K562 (cell line): ENCODE data around the gene MAP1S. TPM values are rescaled to one million over a fixed set of nuclear protein-coding genes. Genes with fewer than 3 reads are reported as not detected.

Experiments
- ATAC-seq: fragments of 200-7000 bp; cut with Tn5 transposase; 3 replicates; pipeline ENCODE4 v1.9.1; 2020; ENCODE audit warnings: moderate library complexity
- BruUV-seq: library from RNA; stranded (reverse); fragments of 400-500 nt; replicated peaks from 2 replicates; lab custom pipeline; 2021; lab: Mats Ljungman, UMichigan
- CTCF ChIA-PET: fragments of 300-600 bp; formaldehyde crosslinking; extraction: SDS; loops from one replicate; lab custom pipeline; 2021; ENCODE audit warnings: low intra/inter-chr PET ratio; lab: Yijun Ruan, JAX
- POLR2A ChIA-PET: fragments of 300-600, 350-650 bp; sonication (Branson Sonifier 250); formaldehyde crosslinking; extraction: SDS; loops from one replicate; lab custom pipeline; 2021; ENCODE audit warnings: antibody characterized with exemption, inconsistent platforms; lab: Yijun Ruan, JAX
- DNase-seq, 4 experiments: peaks; one replicate each; pipeline versions ENCODE4 v3.0.0 to v3.0.0-alpha.2; 2011 to 2018; ENCODE audit warnings: low spot score in 3 of 4, mixed read lengths in 3 of 4; ENCODE audit errors: extremely low read depth in 1 of 4
- FAIRE-seq: peaks from 2 replicates; lab custom pipeline; 2011; peaks lifted over from hg19 to GRCh38; lab: Jason Lieb, UNC
- H2AFZ ChIP-seq: 2 replicates; pipeline ENCODE4 v1.6.0; 2011; ENCODE audit warnings: low read depth, low read length, control low read depth, inconsistent platforms
- H3K27ac ChIP-seq: fragments of 200-600 bp; 3 replicates; pipeline ENCODE4 v1.8.0; 2011; ENCODE audit warnings: low read depth, mild to moderate bottlenecking, control low read depth, inconsistent platforms, low read length, moderate library complexity, mixed read lengths; ENCODE audit errors: extremely low read depth
- H3K27me3 ChIP-seq, 2 experiments: fragments of 300-600 bp in 1 of 2; 2 replicates in 1 of 2; 3 replicates in 1 of 2; pipeline versions ENCODE4 v1.6.0 to v1.8.0; 2011; ENCODE audit warnings: inconsistent platforms in 2 of 2, low read length in 2 of 2, mild to moderate bottlenecking in 1 of 2, mixed read lengths in 1 of 2, moderate library complexity in 1 of 2; ENCODE audit not compliant: control insufficient read depth in 2 of 2, insufficient read depth in 2 of 2
- H3K36me3 ChIP-seq: fragments of 300-600 bp; 3 replicates; pipeline ENCODE4 v1.8.0; 2011; ENCODE audit warnings: mild to moderate bottlenecking, low read length, inconsistent platforms; ENCODE audit not compliant: control insufficient read depth, insufficient read depth
- H3K4me1 ChIP-seq, 2 experiments: fragments of 200-600 bp in 1 of 2; replicated peaks in 1 of 2; 2 replicates in 1 of 2; 3 replicates in 1 of 2; pipeline versions ENCODE4 v1.5.1 to v1.8.0; 2011; ENCODE audit warnings: inconsistent platforms in 2 of 2, low read length in 2 of 2, mild to moderate bottlenecking in 1 of 2, mixed read lengths in 1 of 2, moderate library complexity in 1 of 2; ENCODE audit not compliant: control insufficient read depth in 2 of 2, insufficient read depth in 2 of 2
- H3K4me2 ChIP-seq: 2 replicates; pipeline ENCODE4 v1.6.1; 2011; ENCODE audit warnings: low read length, control low read depth, inconsistent platforms, mixed read lengths; ENCODE audit not compliant: insufficient read depth
- H3K4me3 ChIP-seq: fragments of 200-600 bp; sonication (generic), shearing (Covaris generic); 2 replicates; pipeline ENCODE4 v1.5.1; 2016; ENCODE audit warnings: control low read depth, inconsistent platforms
- H3K79me2 ChIP-seq: fragments of 200-600 bp; 3 replicates; pipeline ENCODE4 v1.8.0; 2011; ENCODE audit warnings: low read length, inconsistent platforms; ENCODE audit not compliant: control insufficient read depth, insufficient read depth
- H3K9ac ChIP-seq, 2 experiments: 2 replicates each; pipeline versions ENCODE4 v1.6.0 to v1.6.1; 2011; ENCODE audit warnings: low read depth in 2 of 2, low read length in 2 of 2, control low read depth in 1 of 2, inconsistent platforms in 1 of 2, mild to moderate bottlenecking in 1 of 2, mixed read lengths in 1 of 2; ENCODE audit not compliant: insufficient read depth in 1 of 2
- H3K9me1 ChIP-seq: one replicate; pipeline ENCODE4 v1.6.0; 2011; ENCODE audit warnings: inconsistent platforms, mild to moderate bottlenecking, low read length, moderate library complexity; ENCODE audit not compliant: control insufficient read depth, insufficient read depth
- H3K9me3 ChIP-seq: replicated peaks from 2 replicates; pipeline ENCODE4 v1.5.1; 2011; ENCODE audit warnings: low read depth, low read length, inconsistent platforms; ENCODE audit not compliant: control insufficient read depth, insufficient read depth
- H4K20me1 ChIP-seq: replicated peaks from 2 replicates; pipeline ENCODE4 v1.6.1; 2011; ENCODE audit warnings: low read length, inconsistent platforms, mixed read lengths; ENCODE audit not compliant: control insufficient read depth, insufficient read depth
- CBX8 ChIP-seq: fragments of 200-600 bp; sonication (generic); IDR thresholded peaks from 2 replicates; pipeline ENCODE4 v1.6.1; 2012; ENCODE audit warnings: borderline replicate concordance, mixed run types, low read depth, mild to moderate bottlenecking, moderate library complexity, mixed read lengths, low read length, control low read depth, inconsistent platforms; ENCODE audit not compliant: poor library complexity, severe bottlenecking; ENCODE audit errors: extremely low read depth
- ZFP30 ChIP-seq: fragments of 250-450 bp; sonication (Bioruptor Pico); IDR thresholded peaks from 2 replicates; pipeline ENCODE4 v1.8.0; 2022; ENCODE audit warnings: moderate library complexity, mild to moderate bottlenecking, inconsistent platforms, borderline replicate concordance
- WGBS: fragments of 100-300 bp; shearing (Covaris generic); methylation state at CpG from one replicate; pipeline ENCODE4 v1.1.6; 2016; ENCODE audit warnings: low coverage, mixed read lengths; ENCODE audit not compliant: insufficient coverage; ENCODE audit errors: missing lambda C conversion rate; 5-methylcytosine and 5-hydroxymethylcytosine counted together
- in situ Hi-C: fragments of 300-500 bp; cut with MboI; formaldehyde crosslinking; loops from 4 replicates; pipeline ENCODE4 v1.15.0; 2018; ENCODE audit warnings: inconsistent platforms, mixed read lengths
- intact Hi-C: fragments of 100-400 bp; cut with micrococcal nuclease; formaldehyde crosslinking; loops from 2 replicates; pipeline ENCODE4 v1.14.2; 2022
- polyA plus RNA-seq, 8 experiments: library from polyadenylated mRNA; depleted of rRNA in 4 of 8; stranded (reverse) in 5 of 8; unstranded in 3 of 8; fragments of >200 nt; fragmentation: Nextera tagmentation in 2 of 8; fragmentation: Illumina TruSeq in 1 of 8; extraction: Ambion mirVana in 2 of 8; extraction: Trizol in 1 of 8; gene quantifications; 2 replicates each; pipeline versions ENCODE4 v1.2.1 to v1.2.3, GENCODE V29; 2011 to 2014; ENCODE audit warnings: inconsistent platforms in 1 of 8, missing spikeins in 1 of 8
- total RNA-seq, 7 experiments: library from RNA; depleted of rRNA in 6 of 7; stranded (reverse); fragments of >200 nt in 6 of 7; fragmentation: Illumina TruSeq in 2 of 7; extraction: Trizol in 2 of 7; gene quantifications; 2 replicates each; pipeline versions ENCODE4 v1.2.1 to v1.2.3, GENCODE V29; 2011 to 2021; ENCODE audit warnings: low replicate concordance in 1 of 7
- TF ChIP-seq, protein P1 (sequence below): fragments of 200-800 bp; sonication (Bioruptor generic); IDR thresholded peaks from 2 replicates; pipeline ENCODE4 v1.6.1; 2017; ENCODE audit warnings: missing genetic modification characterization, missing compliant biosample characterization

The MAP1S gene
- total and polyA plus RNA-seq, 9 of the 15 experiments (the other 6 are each of a cell fraction or from before 2014, with no cell fraction given), result 2.0 to 81.0 (median 9.5) TPM

DNA sequence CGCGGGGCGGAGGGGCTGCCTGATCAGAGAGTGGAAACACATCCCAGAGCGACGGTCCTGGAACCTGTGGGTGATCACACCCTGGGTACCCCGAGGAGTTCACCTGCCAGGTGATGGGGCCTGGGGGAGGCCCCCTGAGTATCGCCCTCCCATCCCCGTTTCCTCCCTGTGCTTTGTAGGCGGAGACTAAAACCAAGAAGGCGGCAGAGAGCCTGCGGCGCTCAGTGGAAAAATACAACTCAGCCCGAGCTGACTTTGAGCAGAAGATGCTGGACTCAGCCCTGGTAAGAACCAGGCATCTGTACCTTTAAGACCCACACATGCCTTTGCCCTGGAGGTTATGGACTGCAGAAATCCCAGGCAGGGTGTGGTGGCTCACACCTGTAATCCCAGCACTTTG is 51.3 kb downstream of the MAP1S start:
- no peak for ATAC-seq
- FAIRE-seq, result no peak
- BruUV-seq, result no TSS peak
- POLR2A ChIA-PET, result no interaction called here
- in situ Hi-C loops, result no loop called here
- no peaks in the 10 kb centered on the region for H3K79me2 ChIP-seq
- no peak overlapping the region for H3K4me3 ChIP-seq
- peaks cover 5% of the 10 kb centered on the region for H3K9me1 ChIP-seq
- peaks cover 71% of the 10 kb centered on the region; the same call in 2 of the 3 replicates for H3K36me3 ChIP-seq
- peaks cover 2 to 10% of the 10 kb centered on the region in 2 experiments; a peak in 3 of 5 replicates for H3K4me1 ChIP-seq
- intact Hi-C loops, result no loop called here
- no peaks in the 10 kb centered on the region for H3K27me3 ChIP-seq
- CTCF ChIA-PET, result no interaction called here
- WGBS, result 97% methylated on average over 11 of the region's 13 CpGs
- TF ChIP-seq, protein P1, sequence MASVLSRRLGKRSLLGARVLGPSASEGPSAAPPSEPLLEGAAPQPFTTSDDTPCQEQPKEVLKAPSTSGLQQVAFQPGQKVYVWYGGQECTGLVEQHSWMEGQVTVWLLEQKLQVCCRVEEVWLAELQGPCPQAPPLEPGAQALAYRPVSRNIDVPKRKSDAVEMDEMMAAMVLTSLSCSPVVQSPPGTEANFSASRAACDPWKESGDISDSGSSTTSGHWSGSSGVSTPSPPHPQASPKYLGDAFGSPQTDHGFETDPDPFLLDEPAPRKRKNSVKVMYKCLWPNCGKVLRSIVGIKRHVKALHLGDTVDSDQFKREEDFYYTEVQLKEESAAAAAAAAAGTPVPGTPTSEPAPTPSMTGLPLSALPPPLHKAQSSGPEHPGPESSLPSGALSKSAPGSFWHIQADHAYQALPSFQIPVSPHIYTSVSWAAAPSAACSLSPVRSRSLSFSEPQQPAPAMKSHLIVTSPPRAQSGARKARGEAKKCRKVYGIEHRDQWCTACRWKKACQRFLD (CRISPR knock-in tag), result no peak
- TF ChIP-seq CBX8 (no peak), ZFP30 (CRISPR knock-in tag) (no peak)
- TF ChIP-seq, all 486 proteins: peak for 0
- Histone ChIP-seq H2AFZ (no peak overlapping the region), H3K27ac (no peak overlapping the region), H3K4me2 (no peak overlapping the region), H3K9me3 (no peaks in the 10 kb centered on the region), H3K9ac (no peak overlapping the region), H4K20me1 (no peaks in the 10 kb centered on the region; the same call in 1 of the 2 replicates)
- no peak for DNase-seq
